ENCODE data around the gene ATRNL1. TPM values are rescaled to one million over a fixed set of nuclear protein-coding genes. Genes with fewer than 3 reads are reported as not detected.

ATRNL1 gene
- total RNA-seq, 1 donor from 2014 or later, result 2.9 TPM

- Histone ChIP-seq H3K27ac (replicated peaks) (no peak overlapping the region), H3K36me3 (no peaks in the 10 kb centered on the region), H3K4me3 (no peak overlapping the region), H3K9me3 (replicated peaks) (peaks cover 12% of the 10 kb centered on the region), H3K27me3 (ENCODE audit: low read depth) (no peaks in the 10 kb centered on the region), H3K4me1 (no peaks in the 10 kb centered on the region)
- DNase-seq, result no peak
- intact Hi-C loops (cut with micrococcal nuclease), result no loop called here
- TF ChIP-seq, protein P1, sequence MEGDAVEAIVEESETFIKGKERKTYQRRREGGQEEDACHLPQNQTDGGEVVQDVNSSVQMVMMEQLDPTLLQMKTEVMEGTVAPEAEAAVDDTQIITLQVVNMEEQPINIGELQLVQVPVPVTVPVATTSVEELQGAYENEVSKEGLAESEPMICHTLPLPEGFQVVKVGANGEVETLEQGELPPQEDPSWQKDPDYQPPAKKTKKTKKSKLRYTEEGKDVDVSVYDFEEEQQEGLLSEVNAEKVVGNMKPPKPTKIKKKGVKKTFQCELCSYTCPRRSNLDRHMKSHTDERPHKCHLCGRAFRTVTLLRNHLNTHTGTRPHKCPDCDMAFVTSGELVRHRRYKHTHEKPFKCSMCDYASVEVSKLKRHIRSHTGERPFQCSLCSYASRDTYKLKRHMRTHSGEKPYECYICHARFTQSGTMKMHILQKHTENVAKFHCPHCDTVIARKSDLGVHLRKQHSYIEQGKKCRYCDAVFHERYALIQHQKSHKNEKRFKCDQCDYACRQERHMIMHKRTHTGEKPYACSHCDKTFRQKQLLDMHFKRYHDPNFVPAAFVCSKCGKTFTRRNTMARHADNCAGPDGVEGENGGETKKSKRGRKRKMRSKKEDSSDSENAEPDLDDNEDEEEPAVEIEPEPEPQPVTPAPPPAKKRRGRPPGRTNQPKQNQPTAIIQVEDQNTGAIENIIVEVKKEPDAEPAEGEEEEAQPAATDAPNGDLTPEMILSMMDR (IDR thresholded peaks at IDR 0.05; ENCODE audit: borderline replicate concordance), result no peak
Observed at GRCh38 chr10:115790220-115790619, 697.1 kb downstream of the ATRNL1 start.

DNA sequence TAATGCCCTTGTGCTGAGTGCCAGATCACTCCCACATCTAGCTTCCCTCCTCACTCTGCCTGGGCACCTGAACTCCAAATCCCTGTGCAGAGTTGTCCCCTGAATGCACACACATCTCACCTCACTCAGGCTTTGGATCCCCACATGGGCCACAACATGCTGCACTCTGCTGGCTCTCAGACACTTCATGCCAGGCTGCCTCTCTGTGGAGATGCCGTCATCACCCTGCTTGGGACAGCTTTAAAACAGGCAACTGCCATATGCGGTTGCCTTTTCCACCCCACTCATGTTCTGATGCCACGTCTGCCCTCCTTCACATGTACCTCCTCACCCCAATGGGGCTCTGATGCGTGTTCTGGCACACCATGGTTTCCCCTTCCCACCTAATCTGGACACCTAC lies 702.8 kb downstream of the ATRNL1 start:
- Histone ChIP-seq H3K4me1 (no peaks in the 10 kb centered on the region), H3K4me3 (no peak overlapping the region), H3K27me3 (ENCODE audit: low read depth) (no peaks in the 10 kb centered on the region), H3K9me3 (replicated peaks) (peaks cover 15% of the 10 kb centered on the region), H3K27ac (replicated peaks) (no peak overlapping the region), H3K36me3 (no peaks in the 10 kb centered on the region)
- intact Hi-C loops (cut with micrococcal nuclease), result no loop called here
- DNase-seq, result no peak
- TF ChIP-seq, protein P1 (IDR thresholded peaks at IDR 0.05; ENCODE audit: borderline replicate concordance), result no peak

- Histone ChIP-seq H3K4me1 (no peaks in the 10 kb centered on the region), H3K4me3 (no peak overlapping the region), H3K27me3 (ENCODE audit: low read depth) (no peaks in the 10 kb centered on the region), H3K9me3 (replicated peaks) (no peaks in the 10 kb centered on the region), H3K27ac (replicated peaks) (no peak overlapping the region), H3K36me3 (no peaks in the 10 kb centered on the region)
- no peak for DNase-seq
- TF ChIP-seq, protein P1 (IDR thresholded peaks at IDR 0.05; ENCODE audit: borderline replicate concordance), result no peak
- intact Hi-C loops (cut with micrococcal nuclease), result no loop called here
Observed at GRCh38 chr10:115801457-115801856, 708.3 kb downstream of the ATRNL1 start.

DNA sequence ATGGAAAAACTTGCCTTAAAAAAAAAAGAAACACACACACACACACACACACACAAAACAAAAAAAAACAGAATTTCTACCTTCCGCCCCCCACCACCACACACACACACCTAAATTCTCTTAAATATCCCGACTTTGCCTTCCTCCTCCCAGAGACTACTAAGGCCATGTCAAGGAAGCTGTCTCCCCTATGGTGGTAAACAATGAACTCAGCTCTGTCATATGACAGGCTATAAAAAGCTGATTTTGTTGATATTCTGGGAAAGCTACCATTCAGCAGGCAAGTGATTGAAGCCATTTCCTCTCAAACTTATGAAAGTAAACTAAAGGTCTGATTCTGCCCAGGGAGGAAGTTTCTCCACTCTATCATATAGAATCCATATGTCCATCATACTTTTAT lies 708.8 kb downstream of the ATRNL1 start:
- no peak overlapping the region for H3K4me3 ChIP-seq
- no peaks in the 10 kb centered on the region for H3K36me3 ChIP-seq
- no peaks in the 10 kb centered on the region for H3K9me3 ChIP-seq (replicated peaks)
- H3K27me3 ChIP-seq (ENCODE audit: low read depth), result no peaks in the 10 kb centered on the region
- no peak overlapping the region for H3K27ac ChIP-seq (replicated peaks)
- no peak for DNase-seq
- TF ChIP-seq, protein P1 (IDR thresholded peaks at IDR 0.05; ENCODE audit: borderline replicate concordance), result no peak
- H3K4me1 ChIP-seq, result no peaks in the 10 kb centered on the region
- intact Hi-C loops (cut with micrococcal nuclease), result no loop called here

DNA sequence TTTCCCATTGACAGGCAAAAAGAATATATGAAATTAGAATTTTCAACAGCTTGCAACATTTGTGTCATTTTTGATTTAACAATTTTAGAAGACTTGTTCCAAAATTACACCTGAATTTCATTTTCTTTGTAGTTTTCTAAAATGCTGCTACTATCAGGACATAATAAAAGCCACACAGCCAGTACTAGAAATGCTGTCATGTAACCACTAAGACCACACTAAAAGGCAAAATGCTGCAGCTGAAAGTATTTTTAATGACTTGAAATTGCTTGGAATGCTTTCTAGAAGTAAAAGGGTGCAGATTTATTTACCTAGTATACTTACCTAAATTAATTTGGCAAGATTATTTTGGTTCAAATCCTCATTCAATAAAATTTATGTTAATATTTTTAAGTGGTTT lies 709.7 kb downstream of the ATRNL1 start:
- H3K4me1 ChIP-seq, result no peaks in the 10 kb centered on the region
- intact Hi-C loops (cut with micrococcal nuclease), result no loop called here

More for the DNA sequence above, 709.7 kb downstream of the ATRNL1 start:
- no peak overlapping the region for H3K4me3 ChIP-seq
- H3K27ac ChIP-seq (replicated peaks), result no peak overlapping the region
- TF ChIP-seq, protein P1 (IDR thresholded peaks at IDR 0.05; ENCODE audit: borderline replicate concordance), result no peak
- no peak for DNase-seq
- H3K36me3 ChIP-seq, result no peaks in the 10 kb centered on the region
- no peaks in the 10 kb centered on the region for H3K9me3 ChIP-seq (replicated peaks)
- H3K27me3 ChIP-seq (ENCODE audit: low read depth), result no peaks in the 10 kb centered on the region

Data from left ventricle myocardium inferior (tissue), 1 donor.